Measurements from ENCODE around the gene SCN3A. TPM values are rescaled to one million over a fixed set of nuclear protein-coding genes. Genes with fewer than 3 reads are reported as not detected.

Gene SCN3A
- total RNA-seq, 5 donors from 2014 or later (not counting 1 experiment from before 2014, with no cell fraction given): 0.06 to 0.48 (median 0.30) TPM

- Histone ChIP-seq H3K4me3 (ENCODE audit: control insufficient read depth in 1 of 2, extremely low read depth in 1 of 2, low read length in 1 of 2) (no peak overlapping the region), H3K4me1 (ENCODE audit: control insufficient read depth in 1 of 2, extremely low read depth in 1 of 2, insufficient read depth in 2 of 2, low read length in 2 of 2) (no peaks in the 10 kb centered on the region), H3K36me3 (ENCODE audit: control insufficient read depth in 2 of 2, extremely low read depth in 1 of 2, insufficient read depth in 1 of 2, low read length in 1 of 2) (no peaks in the 10 kb centered on the region), H3K27me3 (replicated peaks in 1 of 2; ENCODE audit: control insufficient read depth in 2 of 2, extremely low read depth in 1 of 2, insufficient read depth in 2 of 2, low read length in 1 of 2) (no peaks in the 10 kb centered on the region), H3K9me3 (no peaks in the 10 kb centered on the region), H3K27ac (ENCODE audit: low read length) (no peak overlapping the region)
- Mint-ChIP-seq H3K4me1 (no peaks in the 10 kb centered on the region), H3K27ac (no peak overlapping the region), H3K27me3 (no peaks in the 10 kb centered on the region), H3K4me3 (no peak overlapping the region), H3K36me3 (no peaks in the 10 kb centered on the region), H3K9me3 (no peaks in the 10 kb centered on the region)
- no peak for DNase-seq
- CTCF ChIA-PET: interaction anchor here in 1 of 2 donors (0.6 kb wide), 1 partner anchor 16 kb away, joined by 5 read pairs; the partner anchor contains the start of gene SCN3A
- WGBS (ENCODE audit: insufficient coverage): 68% methylated on average over 3 of the region's 3 CpGs
- POLR2A ChIA-PET: interaction anchor here in 1 of 2 donors (0.6 kb wide), 1 partner anchor 505 kb away, joined by 5 read pairs; no protein-coding TSS in a partner anchor
- no peak for ATAC-seq (replicated peaks in 1 of 4)
These were observed 15.6 kb upstream of the SCN3A start for GRCh38 chr2:165219481-165219880.

- H3K9me3 Mint-ChIP-seq: no peaks in the 10 kb centered on the region
- ChIA-PET POLR2A (no interaction called here), CTCF (interaction anchor here in 1 of 2 donors (0.6 kb wide), 1 partner anchor 11 kb away, joined by 3 read pairs; no protein-coding TSS in a partner anchor)
- Histone ChIP-seq H3K4me3 (ENCODE audit: control insufficient read depth in 1 of 2, extremely low read depth in 1 of 2, low read length in 1 of 2) (no peak overlapping the region), H3K27ac (ENCODE audit: low read length) (no peak overlapping the region), H3K36me3 (ENCODE audit: control insufficient read depth in 2 of 2, extremely low read depth in 1 of 2, insufficient read depth in 1 of 2, low read length in 1 of 2) (no peaks in the 10 kb centered on the region), H3K4me1 (ENCODE audit: control insufficient read depth in 1 of 2, extremely low read depth in 1 of 2, insufficient read depth in 2 of 2, low read length in 2 of 2) (no peaks in the 10 kb centered on the region), H3K9me3 (no peaks in the 10 kb centered on the region), H3K27me3 (replicated peaks in 1 of 2; ENCODE audit: control insufficient read depth in 2 of 2, extremely low read depth in 1 of 2, insufficient read depth in 2 of 2, low read length in 1 of 2) (no peaks in the 10 kb centered on the region)
- no peaks in the 10 kb centered on the region for H3K27me3 Mint-ChIP-seq
- no peak overlapping the region for H3K27ac Mint-ChIP-seq
- ATAC-seq (replicated peaks in 1 of 4) (no peak), DNase-seq (no peak)
- H3K4me1 Mint-ChIP-seq: no peaks in the 10 kb centered on the region
- 40% methylated on average over 1 of the region's 1 CpG for WGBS (ENCODE audit: insufficient coverage)
- no peaks in the 10 kb centered on the region for H3K36me3 Mint-ChIP-seq
- no peak overlapping the region for H3K4me3 Mint-ChIP-seq
These were observed 10.2 kb upstream of the SCN3A start for GRCh38 chr2:165214093-165214492.

GRCh38 chr2:165208094-165208493 lies 4.2 kb upstream of the SCN3A start:
- ChIA-PET POLR2A (no interaction called here), CTCF (no interaction called here)
- Mint-ChIP-seq H3K27ac (no peak overlapping the region), H3K4me3 (no peak overlapping the region), H3K27me3 (peaks cover 0 to 2% of the 10 kb centered on the region in 2 donors), H3K36me3 (no peaks in the 10 kb centered on the region), H3K9me3 (peaks cover 0 to 2% (median 0%) of the 10 kb centered on the region in 3 donors), H3K4me1 (peaks cover 4% of the 10 kb centered on the region in 3 donors)
- Histone ChIP-seq H3K27ac (ENCODE audit: low read length) (no peak overlapping the region), H3K4me1 (ENCODE audit: control insufficient read depth in 1 of 2, extremely low read depth in 1 of 2, insufficient read depth in 2 of 2, low read length in 2 of 2) (no peaks in the 10 kb centered on the region), H3K36me3 (ENCODE audit: control insufficient read depth in 2 of 2, extremely low read depth in 1 of 2, insufficient read depth in 1 of 2, low read length in 1 of 2) (no peaks in the 10 kb centered on the region), H3K27me3 (replicated peaks in 1 of 2; ENCODE audit: control insufficient read depth in 2 of 2, extremely low read depth in 1 of 2, insufficient read depth in 2 of 2, low read length in 1 of 2) (no peaks in the 10 kb centered on the region), H3K4me3 (ENCODE audit: control insufficient read depth in 1 of 2, extremely low read depth in 1 of 2, low read length in 1 of 2) (no peak overlapping the region), H3K9me3 (no peaks in the 10 kb centered on the region)
- DNase-seq (no peak), ATAC-seq (replicated peaks in 1 of 4) (no peak)
- no CpG with 5 or more reads among the region's 1 CpG for WGBS (ENCODE audit: insufficient coverage)

- H3K4me1 Mint-ChIP-seq: peaks cover 4% of the 10 kb centered on the region in 3 donors
- Histone ChIP-seq H3K4me1 (ENCODE audit: control insufficient read depth in 1 of 2, extremely low read depth in 1 of 2, insufficient read depth in 2 of 2, low read length in 2 of 2) (no peaks in the 10 kb centered on the region), H3K27ac (ENCODE audit: low read length) (no peak overlapping the region), H3K27me3 (replicated peaks in 1 of 2; ENCODE audit: control insufficient read depth in 2 of 2, extremely low read depth in 1 of 2, insufficient read depth in 2 of 2, low read length in 1 of 2) (no peaks in the 10 kb centered on the region), H3K36me3 (ENCODE audit: control insufficient read depth in 2 of 2, extremely low read depth in 1 of 2, insufficient read depth in 1 of 2, low read length in 1 of 2) (no peaks in the 10 kb centered on the region), H3K4me3 (ENCODE audit: control insufficient read depth in 1 of 2, extremely low read depth in 1 of 2, low read length in 1 of 2) (no peak overlapping the region), H3K9me3 (no peaks in the 10 kb centered on the region)
- peaks cover 0 to 2% (median 0%) of the 10 kb centered on the region in 3 donors for H3K9me3 Mint-ChIP-seq
- POLR2A ChIA-PET: no interaction called here
- no peak overlapping the region for H3K27ac Mint-ChIP-seq
- H3K36me3 Mint-ChIP-seq: no peaks in the 10 kb centered on the region
- ATAC-seq (replicated peaks in 1 of 4) (no peak), DNase-seq (no peak)
- H3K4me3 Mint-ChIP-seq: no peak overlapping the region
- H3K27me3 Mint-ChIP-seq: peaks cover 0 to 2% of the 10 kb centered on the region in 2 donors
- 56% methylated on average over 1 of the region's 2 CpGs for WGBS (ENCODE audit: insufficient coverage)
- CTCF ChIA-PET: no interaction called here
These were observed 2.0 kb upstream of the SCN3A start for GRCh38 chr2:165205865-165206264.

GRCh38 chr2:165202239-165202638 lies 1.6 kb downstream of the SCN3A start:
- POLR2A ChIA-PET: no interaction called here
- no peak overlapping the region for H3K27ac ChIP-seq (ENCODE audit: low read length)
- H3K27me3 ChIP-seq (replicated peaks in 1 of 2; ENCODE audit: control insufficient read depth in 2 of 2, extremely low read depth in 1 of 2, insufficient read depth in 2 of 2, low read length in 1 of 2): no peaks in the 10 kb centered on the region
- no peaks in the 10 kb centered on the region for H3K9me3 ChIP-seq
- no peak overlapping the region for H3K4me3 Mint-ChIP-seq
- H3K27ac Mint-ChIP-seq: no peak overlapping the region
- ATAC-seq (replicated peaks in 1 of 4) (no peak), DNase-seq (no peak)
- no peaks in the 10 kb centered on the region for H3K36me3 Mint-ChIP-seq
- H3K9me3 Mint-ChIP-seq: peaks cover 0 to 2% (median 0%) of the 10 kb centered on the region in 3 donors
- no peaks in the 10 kb centered on the region for H3K27me3 Mint-ChIP-seq
- H3K4me3 ChIP-seq (ENCODE audit: control insufficient read depth in 1 of 2, extremely low read depth in 1 of 2, low read length in 1 of 2): no peak overlapping the region
- no peaks in the 10 kb centered on the region for H3K4me1 ChIP-seq (ENCODE audit: control insufficient read depth in 1 of 2, extremely low read depth in 1 of 2, insufficient read depth in 2 of 2, low read length in 2 of 2)
- WGBS (ENCODE audit: insufficient coverage): no CpG with 5 or more reads among the region's 1 CpG
- no peaks in the 10 kb centered on the region for H3K36me3 ChIP-seq (ENCODE audit: control insufficient read depth in 2 of 2, extremely low read depth in 1 of 2, insufficient read depth in 1 of 2, low read length in 1 of 2)
- peaks cover 4% of the 10 kb centered on the region in 3 donors for H3K4me1 Mint-ChIP-seq
- CTCF ChIA-PET: no interaction called here

GRCh38 chr2:165198181-165198580 lies 5.7 kb downstream of the SCN3A start:
- no peak for DNase-seq
- Mint-ChIP-seq H3K27ac (no peak overlapping the region), H3K9me3 (no peaks in the 10 kb centered on the region), H3K4me3 (no peak overlapping the region), H3K27me3 (no peaks in the 10 kb centered on the region), H3K36me3 (no peaks in the 10 kb centered on the region), H3K4me1 (no peaks in the 10 kb centered on the region)
- Histone ChIP-seq H3K4me3 (ENCODE audit: control insufficient read depth in 1 of 2, extremely low read depth in 1 of 2, low read length in 1 of 2) (no peak overlapping the region), H3K36me3 (ENCODE audit: control insufficient read depth in 2 of 2, extremely low read depth in 1 of 2, insufficient read depth in 1 of 2, low read length in 1 of 2) (no peaks in the 10 kb centered on the region), H3K4me1 (ENCODE audit: control insufficient read depth in 1 of 2, extremely low read depth in 1 of 2, insufficient read depth in 2 of 2, low read length in 2 of 2) (no peaks in the 10 kb centered on the region), H3K27ac (ENCODE audit: low read length) (no peak overlapping the region), H3K9me3 (no peaks in the 10 kb centered on the region), H3K27me3 (replicated peaks in 1 of 2; ENCODE audit: control insufficient read depth in 2 of 2, extremely low read depth in 1 of 2, insufficient read depth in 2 of 2, low read length in 1 of 2) (no peaks in the 10 kb centered on the region)
- CTCF ChIA-PET: no interaction called here
- ATAC-seq (replicated peaks in 1 of 4): no peak
- POLR2A ChIA-PET: no interaction called here
- 80% methylated on average over 1 of the region's 2 CpGs for WGBS (ENCODE audit: insufficient coverage)

- no peak overlapping the region for H3K27ac ChIP-seq (ENCODE audit: low read length)
- Mint-ChIP-seq H3K4me1 (no peaks in the 10 kb centered on the region), H3K27me3 (no peaks in the 10 kb centered on the region), H3K36me3 (no peaks in the 10 kb centered on the region), H3K4me3 (no peak overlapping the region), H3K27ac (no peak overlapping the region), H3K9me3 (no peaks in the 10 kb centered on the region)
- no peaks in the 10 kb centered on the region for H3K9me3 ChIP-seq
- no peaks in the 10 kb centered on the region for H3K4me1 ChIP-seq (ENCODE audit: control insufficient read depth in 1 of 2, extremely low read depth in 1 of 2, insufficient read depth in 2 of 2, low read length in 2 of 2)
- ATAC-seq (replicated peaks in 1 of 4) (no peak), DNase-seq (no peak)
- ChIA-PET CTCF (no interaction called here), POLR2A (no interaction called here)
- no peaks in the 10 kb centered on the region for H3K36me3 ChIP-seq (ENCODE audit: control insufficient read depth in 2 of 2, extremely low read depth in 1 of 2, insufficient read depth in 1 of 2, low read length in 1 of 2)
- H3K27me3 ChIP-seq (replicated peaks in 1 of 2; ENCODE audit: control insufficient read depth in 2 of 2, extremely low read depth in 1 of 2, insufficient read depth in 2 of 2, low read length in 1 of 2): no peaks in the 10 kb centered on the region
- no peak overlapping the region for H3K4me3 ChIP-seq (ENCODE audit: control insufficient read depth in 1 of 2, extremely low read depth in 1 of 2, low read length in 1 of 2)
- no CpG with 5 or more reads among the region's 1 CpG for WGBS (ENCODE audit: insufficient coverage)
These were observed 6.5 kb downstream of the SCN3A start for GRCh38 chr2:165197346-165197745.

Measured in T-cell (primary cell).